ENCODE data around the gene DENND1B.

The DENND1B gene

DNA sequence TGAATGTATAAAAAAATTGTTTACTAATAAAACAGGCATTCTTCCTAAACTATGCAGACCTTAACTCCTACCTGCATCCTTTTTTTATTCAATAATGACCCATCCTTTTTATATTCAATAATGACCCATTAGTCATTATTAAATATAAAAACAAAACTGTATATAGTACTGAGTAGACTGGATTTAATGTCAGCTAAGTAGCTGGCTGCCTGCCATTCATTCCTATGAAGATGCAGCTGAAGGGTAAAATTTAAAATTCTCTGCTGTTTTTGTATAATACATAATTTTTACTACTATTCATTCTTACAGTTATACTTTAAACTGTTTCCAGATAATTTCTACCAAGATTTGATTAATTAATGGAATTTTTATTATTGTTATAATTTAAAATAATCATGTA, 79.3 kb downstream of the DENND1B start:
- Histone ChIP-seq H3K9ac (ENCODE audit: low read length) (no peak overlapping the region), H4K20me1 (ENCODE audit: insufficient read depth, low read length) (peaks cover 48% of the 10 kb centered on the region), H3K27ac (ENCODE audit: low read length) (no peak overlapping the region), H3K27me3 (ENCODE audit: low read depth, low read length) (no peaks in the 10 kb centered on the region), H3K9me3 (ENCODE audit: insufficient read depth, low read length) (no peaks in the 10 kb centered on the region), H2AFZ (ENCODE audit: low read depth, low read length) (no peak overlapping the region), H3K4me2 (ENCODE audit: low read length) (no peak overlapping the region), H3K36me3 (replicated peaks; ENCODE audit: low read depth, low read length) (peaks cover 4% of the 10 kb centered on the region), H3K4me3 (ENCODE audit: low read length) (no peak overlapping the region), H3K4me1 (ENCODE audit: low read length) (peaks cover 14% of the 10 kb centered on the region), H3K79me2 (ENCODE audit: low read length) (peaks cover 48% of the 10 kb centered on the region)
- TF ChIP-seq, protein P1, sequence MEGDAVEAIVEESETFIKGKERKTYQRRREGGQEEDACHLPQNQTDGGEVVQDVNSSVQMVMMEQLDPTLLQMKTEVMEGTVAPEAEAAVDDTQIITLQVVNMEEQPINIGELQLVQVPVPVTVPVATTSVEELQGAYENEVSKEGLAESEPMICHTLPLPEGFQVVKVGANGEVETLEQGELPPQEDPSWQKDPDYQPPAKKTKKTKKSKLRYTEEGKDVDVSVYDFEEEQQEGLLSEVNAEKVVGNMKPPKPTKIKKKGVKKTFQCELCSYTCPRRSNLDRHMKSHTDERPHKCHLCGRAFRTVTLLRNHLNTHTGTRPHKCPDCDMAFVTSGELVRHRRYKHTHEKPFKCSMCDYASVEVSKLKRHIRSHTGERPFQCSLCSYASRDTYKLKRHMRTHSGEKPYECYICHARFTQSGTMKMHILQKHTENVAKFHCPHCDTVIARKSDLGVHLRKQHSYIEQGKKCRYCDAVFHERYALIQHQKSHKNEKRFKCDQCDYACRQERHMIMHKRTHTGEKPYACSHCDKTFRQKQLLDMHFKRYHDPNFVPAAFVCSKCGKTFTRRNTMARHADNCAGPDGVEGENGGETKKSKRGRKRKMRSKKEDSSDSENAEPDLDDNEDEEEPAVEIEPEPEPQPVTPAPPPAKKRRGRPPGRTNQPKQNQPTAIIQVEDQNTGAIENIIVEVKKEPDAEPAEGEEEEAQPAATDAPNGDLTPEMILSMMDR (IDR thresholded peaks at IDR 0.05; ENCODE audit: low read depth, low read length) = no peak
- no peak for TF ChIP-seq EZH2phosphoT487 (IDR thresholded peaks at IDR 0.05; ENCODE audit: low read depth)

DNA sequence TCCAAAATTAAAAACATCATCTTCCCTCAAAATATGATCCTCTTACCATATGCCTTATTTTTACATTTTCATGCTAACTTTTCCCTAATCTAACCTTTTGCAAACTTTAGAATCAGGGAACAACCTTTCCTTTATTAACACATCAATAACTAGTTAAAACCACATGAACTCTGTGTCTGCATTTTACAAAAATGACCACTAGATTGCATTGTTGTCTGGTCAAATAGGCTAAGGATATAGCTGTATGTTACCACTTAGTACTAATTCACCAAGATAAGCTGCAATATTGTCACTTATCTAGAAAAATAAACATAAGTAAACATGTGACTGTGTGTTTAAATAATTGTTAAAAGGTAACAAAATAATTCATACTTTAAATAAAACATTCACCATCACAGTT, 82.3 kb downstream of the DENND1B start:
- no peaks in the 10 kb centered on the region for H3K9me3 ChIP-seq (ENCODE audit: insufficient read depth, low read length)
- peaks cover 25% of the 10 kb centered on the region for H3K36me3 ChIP-seq (replicated peaks; ENCODE audit: low read depth, low read length)
- no peak for TF ChIP-seq EZH2phosphoT487 (IDR thresholded peaks at IDR 0.05; ENCODE audit: low read depth)
- TF ChIP-seq, protein P1 (IDR thresholded peaks at IDR 0.05; ENCODE audit: low read depth, low read length) = peak; percentile 69
- no peak overlapping the region for H3K4me3 ChIP-seq (ENCODE audit: low read length)
- peaks cover 45% of the 10 kb centered on the region for H4K20me1 ChIP-seq (ENCODE audit: insufficient read depth, low read length)
- no peak overlapping the region for H3K4me2 ChIP-seq (ENCODE audit: low read length)
- no peak overlapping the region for H2AFZ ChIP-seq (ENCODE audit: low read depth, low read length)
- H3K27ac ChIP-seq (ENCODE audit: low read length) = no peak overlapping the region
- no peak overlapping the region for H3K9ac ChIP-seq (ENCODE audit: low read length)
- H3K79me2 ChIP-seq (ENCODE audit: low read length) = peaks cover 47% of the 10 kb centered on the region
- H3K4me1 ChIP-seq (ENCODE audit: low read length) = peaks cover 14% of the 10 kb centered on the region
- H3K27me3 ChIP-seq (ENCODE audit: low read depth, low read length) = no peaks in the 10 kb centered on the region

DNA sequence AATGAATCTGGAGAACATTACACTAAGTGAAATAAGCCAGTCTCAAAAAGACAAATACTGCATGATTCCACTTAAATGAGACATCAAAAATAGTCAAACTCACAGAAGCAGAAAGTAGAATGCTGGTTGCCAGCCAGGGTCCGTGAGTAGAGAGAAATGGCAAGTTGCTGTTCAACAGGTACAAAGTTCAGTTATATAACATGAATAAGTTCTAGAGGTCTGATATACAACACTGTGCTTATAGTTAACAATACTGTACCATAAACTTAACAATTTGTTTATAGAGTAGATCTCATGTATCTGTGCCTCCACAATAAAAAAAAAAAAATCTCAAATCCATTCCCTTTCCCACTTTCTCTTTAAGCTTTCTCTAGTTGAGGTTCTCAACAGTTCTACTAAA, 83.5 kb downstream of the DENND1B start:
- no peaks in the 10 kb centered on the region for H3K9me3 ChIP-seq (ENCODE audit: insufficient read depth, low read length)
- peaks cover 49% of the 10 kb centered on the region for H4K20me1 ChIP-seq (ENCODE audit: insufficient read depth, low read length)
- no peak overlapping the region for H3K4me2 ChIP-seq (ENCODE audit: low read length)
- H3K27ac ChIP-seq (ENCODE audit: low read length) = no peak overlapping the region
- peaks cover 14% of the 10 kb centered on the region for H3K4me1 ChIP-seq (ENCODE audit: low read length)
- peaks cover 44% of the 10 kb centered on the region for H3K79me2 ChIP-seq (ENCODE audit: low read length)
- peaks cover 25% of the 10 kb centered on the region for H3K36me3 ChIP-seq (replicated peaks; ENCODE audit: low read depth, low read length)
- no peaks in the 10 kb centered on the region for H3K27me3 ChIP-seq (ENCODE audit: low read depth, low read length)
- no peak for TF ChIP-seq EZH2phosphoT487 (IDR thresholded peaks at IDR 0.05; ENCODE audit: low read depth)
- TF ChIP-seq, protein P1 (IDR thresholded peaks at IDR 0.05; ENCODE audit: low read depth, low read length) = no peak
- H3K4me3 ChIP-seq (ENCODE audit: low read length) = no peak overlapping the region
- no peak overlapping the region for H2AFZ ChIP-seq (ENCODE audit: low read depth, low read length)
- no peak overlapping the region for H3K9ac ChIP-seq (ENCODE audit: low read length)

DNA sequence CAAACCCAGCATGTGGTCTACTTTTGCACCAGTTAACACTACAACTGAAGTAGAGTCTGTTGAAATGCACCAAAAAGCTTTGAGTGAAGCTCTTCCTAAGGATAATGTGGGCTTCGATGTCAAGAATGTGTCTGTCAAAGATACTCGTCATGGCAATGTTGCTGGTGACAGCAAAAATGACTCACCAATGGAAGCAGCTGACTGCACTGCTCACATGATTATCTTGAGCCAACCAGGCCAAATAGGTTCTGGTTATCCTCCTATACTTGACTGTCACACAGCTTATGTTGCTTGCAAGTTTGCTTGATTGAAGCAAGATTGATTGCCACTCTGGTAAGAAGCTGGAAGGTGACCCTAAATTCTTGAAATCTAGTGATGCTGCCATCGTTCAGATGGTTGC, 85.2 kb downstream of the DENND1B start:
- Histone ChIP-seq H3K9ac (ENCODE audit: low read length) (no peak overlapping the region), H3K27ac (ENCODE audit: low read length) (no peak overlapping the region), H3K27me3 (ENCODE audit: low read depth, low read length) (no peaks in the 10 kb centered on the region), H4K20me1 (ENCODE audit: insufficient read depth, low read length) (peaks cover 54% of the 10 kb centered on the region), H3K4me1 (ENCODE audit: low read length) (peaks cover 14% of the 10 kb centered on the region), H3K79me2 (ENCODE audit: low read length) (peaks cover 37% of the 10 kb centered on the region), H3K4me3 (ENCODE audit: low read length) (no peak overlapping the region), H3K9me3 (ENCODE audit: insufficient read depth, low read length) (no peaks in the 10 kb centered on the region), H3K36me3 (replicated peaks; ENCODE audit: low read depth, low read length) (peaks cover 25% of the 10 kb centered on the region), H3K4me2 (ENCODE audit: low read length) (no peak overlapping the region), H2AFZ (ENCODE audit: low read depth, low read length) (no peak overlapping the region)
- TF ChIP-seq, protein P1 (IDR thresholded peaks at IDR 0.05; ENCODE audit: low read depth, low read length) = no peak
- no peak for TF ChIP-seq EZH2phosphoT487 (IDR thresholded peaks at IDR 0.05; ENCODE audit: low read depth)

All from OCI-LY3 (cell line).